Stimulated activated memory B cell treated with anti-CD40 and anti-IgM and Interleukin-4, amounts not matched to agents 10 μg/mL and 1 μg/mL and 100 μg/mL, for 72 hours (primary cell): ENCODE data around the gene KIF6.
A peak's percentile ranks its signal among the peaks of the same experiment; 100 is the strongest.

Source experiments
- ATAC-seq: fragments of 150-1000 bp; cut with Tn5 transposase; 2 replicates; pipeline ENCODE4 v1.10.0; 2021
- H3K27ac Mint-ChIP-seq: one replicate; pipeline ENCODE4 v1.8.0; 2022; ENCODE audit warnings: mild to moderate bottlenecking, mixed read lengths
- H3K27me3 Mint-ChIP-seq: one replicate; pipeline ENCODE4 v1.8.0; 2022; ENCODE audit warnings: mixed read lengths
- H3K36me3 Mint-ChIP-seq: one replicate; pipeline ENCODE4 v1.8.0; 2022; ENCODE audit warnings: mixed read lengths
- H3K4me1 Mint-ChIP-seq: one replicate; pipeline ENCODE4 v1.8.0; 2022; ENCODE audit warnings: mixed read lengths
- H3K4me3 Mint-ChIP-seq: one replicate; pipeline ENCODE4 v1.8.0; 2022; ENCODE audit warnings: mild to moderate bottlenecking, moderate library complexity, mixed read lengths
- H3K9me3 Mint-ChIP-seq: one replicate; pipeline ENCODE4 v1.8.0; 2022; ENCODE audit warnings: mixed read lengths

Gene KIF6

GRCh38 chr6:39568896-39569295, 156.3 kb downstream of the KIF6 start:
- no peak for ATAC-seq
- Mint-ChIP-seq H3K4me3 (no peak overlapping the region), H3K27me3 (no peaks in the 10 kb centered on the region), H3K27ac (no peak overlapping the region), H3K4me1 (no peaks in the 10 kb centered on the region), H3K36me3 (no peaks in the 10 kb centered on the region), H3K9me3 (no peaks in the 10 kb centered on the region)

- Mint-ChIP-seq H3K4me3 (no peak overlapping the region), H3K27ac (no peak overlapping the region), H3K27me3 (no peaks in the 10 kb centered on the region), H3K36me3 (no peaks in the 10 kb centered on the region), H3K4me1 (no peaks in the 10 kb centered on the region), H3K9me3 (no peaks in the 10 kb centered on the region)
- no peak for ATAC-seq
Measured at GRCh38 chr6:39567091-39567490, 158.1 kb downstream of the KIF6 start.

- H3K4me1 Mint-ChIP-seq = no peaks in the 10 kb centered on the region
- no peaks in the 10 kb centered on the region for H3K9me3 Mint-ChIP-seq
- H3K4me3 Mint-ChIP-seq = no peak overlapping the region
- no peaks in the 10 kb centered on the region for H3K36me3 Mint-ChIP-seq
- ATAC-seq = no peak
- no peaks in the 10 kb centered on the region for H3K27me3 Mint-ChIP-seq
- no peak overlapping the region for H3K27ac Mint-ChIP-seq
Measured at GRCh38 chr6:39566456-39566855, 158.8 kb downstream of the KIF6 start.

- Mint-ChIP-seq H3K4me3 (no peak overlapping the region), H3K4me1 (no peaks in the 10 kb centered on the region), H3K27ac (no peak overlapping the region), H3K9me3 (no peaks in the 10 kb centered on the region), H3K27me3 (no peaks in the 10 kb centered on the region), H3K36me3 (no peaks in the 10 kb centered on the region)
- no peak for ATAC-seq
Measured at GRCh38 chr6:39565956-39566355, 159.3 kb downstream of the KIF6 start.

GRCh38 chr6:39563566-39564311, 161.5 kb downstream of the KIF6 start:
- no peaks in the 10 kb centered on the region for H3K36me3 Mint-ChIP-seq

GRCh38 chr6:39561536-39562266, 163.5 kb downstream of the KIF6 start:
- no peaks in the 10 kb centered on the region for H3K9me3 Mint-ChIP-seq
- H3K27ac Mint-ChIP-seq = no peak overlapping the region
- no peak overlapping the region for H3K4me3 Mint-ChIP-seq
- no peaks in the 10 kb centered on the region for H3K36me3 Mint-ChIP-seq
- no peaks in the 10 kb centered on the region for H3K27me3 Mint-ChIP-seq
- no peaks in the 10 kb centered on the region for H3K4me1 Mint-ChIP-seq
- ATAC-seq = no peak

More at GRCh38 chr6:39563566-39564311, 161.5 kb downstream of the KIF6 start:
- no peak overlapping the region for H3K4me3 Mint-ChIP-seq
- ATAC-seq = no peak
- H3K27me3 Mint-ChIP-seq = no peaks in the 10 kb centered on the region
- no peak overlapping the region for H3K27ac Mint-ChIP-seq
- H3K4me1 Mint-ChIP-seq = no peaks in the 10 kb centered on the region
- no peaks in the 10 kb centered on the region for H3K9me3 Mint-ChIP-seq

GRCh38 chr6:39560915-39561314, 164.3 kb downstream of the KIF6 start:
- Mint-ChIP-seq H3K9me3 (no peaks in the 10 kb centered on the region), H3K4me1 (no peaks in the 10 kb centered on the region), H3K27ac (no peak overlapping the region), H3K36me3 (no peaks in the 10 kb centered on the region), H3K4me3 (no peak overlapping the region), H3K27me3 (no peaks in the 10 kb centered on the region)
- no peak for ATAC-seq

- H3K4me3 Mint-ChIP-seq = no peak overlapping the region
- no peak overlapping the region for H3K27ac Mint-ChIP-seq
- H3K4me1 Mint-ChIP-seq = no peaks in the 10 kb centered on the region
- H3K27me3 Mint-ChIP-seq = no peaks in the 10 kb centered on the region
- no peak for ATAC-seq
- no peaks in the 10 kb centered on the region for H3K36me3 Mint-ChIP-seq
- H3K9me3 Mint-ChIP-seq = no peaks in the 10 kb centered on the region
Measured at GRCh38 chr6:39558591-39559190, 166.5 kb downstream of the KIF6 start.

GRCh38 chr6:39558079-39558478, 167.1 kb downstream of the KIF6 start:
- Mint-ChIP-seq H3K4me3 (no peak overlapping the region), H3K9me3 (no peaks in the 10 kb centered on the region), H3K36me3 (no peaks in the 10 kb centered on the region), H3K27ac (no peak overlapping the region), H3K4me1 (no peaks in the 10 kb centered on the region), H3K27me3 (no peaks in the 10 kb centered on the region)
- ATAC-seq = no peak

GRCh38 chr6:39555136-39555535, 170.1 kb downstream of the KIF6 start:
- Mint-ChIP-seq H3K9me3 (no peaks in the 10 kb centered on the region), H3K27ac (no peak overlapping the region), H3K4me3 (no peak overlapping the region), H3K4me1 (no peaks in the 10 kb centered on the region), H3K27me3 (peaks cover 14% of the 10 kb centered on the region), H3K36me3 (no peaks in the 10 kb centered on the region)
- ATAC-seq = peak; percentile 27

GRCh38 chr6:39553860-39554802, 171.1 kb downstream of the KIF6 start:
- ATAC-seq = peak; percentile 32
- no peak overlapping the region for H3K27ac Mint-ChIP-seq

GRCh38 chr6:39553029-39553428, 172.2 kb downstream of the KIF6 start:
- H3K4me3 Mint-ChIP-seq = no peak overlapping the region
- ATAC-seq = no peak
- no peaks in the 10 kb centered on the region for H3K4me1 Mint-ChIP-seq
- H3K36me3 Mint-ChIP-seq = no peaks in the 10 kb centered on the region
- H3K9me3 Mint-ChIP-seq = no peaks in the 10 kb centered on the region
- H3K27me3 Mint-ChIP-seq = peaks cover 19% of the 10 kb centered on the region
- H3K27ac Mint-ChIP-seq = no peak overlapping the region

More at GRCh38 chr6:39553860-39554802, 171.1 kb downstream of the KIF6 start:
- Mint-ChIP-seq H3K9me3 (no peaks in the 10 kb centered on the region), H3K4me1 (no peaks in the 10 kb centered on the region), H3K4me3 (no peak overlapping the region), H3K36me3 (no peaks in the 10 kb centered on the region), H3K27me3 (peaks cover 19% of the 10 kb centered on the region)

- Mint-ChIP-seq H3K36me3 (no peaks in the 10 kb centered on the region), H3K27ac (no peak overlapping the region), H3K27me3 (peaks cover 36% of the 10 kb centered on the region), H3K4me1 (no peaks in the 10 kb centered on the region), H3K4me3 (no peak overlapping the region), H3K9me3 (no peaks in the 10 kb centered on the region)
- no peak for ATAC-seq
Measured at GRCh38 chr6:39550191-39550590, 175.0 kb downstream of the KIF6 start.

GRCh38 chr6:39546731-39547130, 178.5 kb downstream of the KIF6 start:
- Mint-ChIP-seq H3K4me1 (no peaks in the 10 kb centered on the region), H3K27ac (no peak overlapping the region), H3K27me3 (peaks cover 44% of the 10 kb centered on the region), H3K36me3 (no peaks in the 10 kb centered on the region), H3K4me3 (no peak overlapping the region), H3K9me3 (peaks cover 3% of the 10 kb centered on the region)
- no peak for ATAC-seq

- no peak for ATAC-seq
- peaks cover 24% of the 10 kb centered on the region for H3K27me3 Mint-ChIP-seq
- H3K27ac Mint-ChIP-seq = no peak overlapping the region
- no peak overlapping the region for H3K4me3 Mint-ChIP-seq
- H3K9me3 Mint-ChIP-seq = peaks cover 3% of the 10 kb centered on the region
- no peaks in the 10 kb centered on the region for H3K36me3 Mint-ChIP-seq
- no peaks in the 10 kb centered on the region for H3K4me1 Mint-ChIP-seq
Measured at GRCh38 chr6:39543950-39544349, 181.3 kb downstream of the KIF6 start.
